Naive thymus-derived CD4-positive, alpha-beta T cell (primary cell): Measurements from ENCODE around the gene PROX1. TPM values are rescaled to one million over a fixed set of nuclear protein-coding genes. Genes with fewer than 3 reads are reported as not detected.

ENCODE experiments used
- ATAC-seq: fragments of 150-1000 bp; cut with Tn5 transposase; 2 replicates; pipeline ENCODE4 v1.10.0; 2021; ENCODE audit warnings: mild to moderate bottlenecking, moderate library complexity
- CTCF ChIA-PET: fragments of 350-600 bp; sonication (Branson Sonifier 250); formaldehyde crosslinking; loops from one replicate; lab custom pipeline; 2021; ENCODE audit warnings: antibody characterized with exemption; lab: Charles Lee
- POLR2A ChIA-PET: fragments of 350-600 bp; sonication (Branson Sonifier 250); formaldehyde crosslinking; loops from one replicate; lab custom pipeline; 2021; ENCODE audit warnings: antibody characterized with exemption, inconsistent platforms; lab: Charles Lee
- DNase-seq, 9 donors: peaks; one replicate each; pipeline versions ENCODE4 v3.0.0 to v3.0.0-alpha.2; 2020 to 2022; ENCODE audit warnings: mixed read lengths in 1 of 9
- H3K27ac ChIP-seq: one replicate; pipeline ENCODE4 v1.7.0; 2013; ENCODE audit warnings: mild to moderate bottlenecking, low read depth, low read length, moderate library complexity
- H3K27me3 ChIP-seq, 2 donors: one replicate each; pipeline ENCODE4 v1.7.0; 2013; ENCODE audit warnings: low read length in 2 of 2, mild to moderate bottlenecking in 2 of 2, moderate library complexity in 2 of 2; ENCODE audit not compliant: control insufficient read depth in 2 of 2, insufficient read depth in 2 of 2
- H3K36me3 ChIP-seq, 3 experiments: 1 replicate in 2 of 3; 2 replicates in 1 of 3; pipeline ENCODE4 v1.7.0; 2013; ENCODE audit warnings: low read length in 3 of 3, mild to moderate bottlenecking in 3 of 3, moderate library complexity in 1 of 3; ENCODE audit not compliant: insufficient read depth in 3 of 3, control insufficient read depth in 2 of 3
- H3K4me1 ChIP-seq, 2 donors: one replicate each; pipeline ENCODE4 v1.7.0; 2013; ENCODE audit warnings: low read length in 2 of 2, mild to moderate bottlenecking in 2 of 2, moderate library complexity in 1 of 2; ENCODE audit not compliant: control insufficient read depth in 2 of 2, insufficient read depth in 2 of 2
- H3K4me3 ChIP-seq: 2 replicates; pipeline ENCODE4 v1.7.0; 2013; ENCODE audit warnings: mild to moderate bottlenecking, low read length
- H3K9me3 ChIP-seq, 3 experiments: 1 replicate in 2 of 3; 2 replicates in 1 of 3; pipeline ENCODE4 v1.7.0; 2013; ENCODE audit warnings: low read length in 3 of 3; ENCODE audit not compliant: control insufficient read depth in 2 of 3
- H3K27ac Mint-ChIP-seq, 9 donors: one replicate each; pipeline ENCODE4 v1.8.0; 2020 to 2022; ENCODE audit warnings: mixed read lengths in 9 of 9, mild to moderate bottlenecking in 8 of 9, moderate library complexity in 5 of 9, inconsistent platforms in 2 of 9
- H3K27me3 Mint-ChIP-seq, 5 donors: one replicate each; pipeline ENCODE4 v1.8.0; 2021 to 2022; ENCODE audit warnings: mixed read lengths in 5 of 5, mild to moderate bottlenecking in 1 of 5
- H3K36me3 Mint-ChIP-seq, 5 donors: one replicate each; pipeline ENCODE4 v1.8.0; 2020 to 2022; ENCODE audit warnings: mixed read lengths in 5 of 5, mild to moderate bottlenecking in 3 of 5, inconsistent platforms in 1 of 5
- H3K4me1 Mint-ChIP-seq, 7 donors: one replicate each; pipeline ENCODE4 v1.8.0; 2020 to 2022; ENCODE audit warnings: mixed read lengths in 7 of 7, mild to moderate bottlenecking in 3 of 7, inconsistent platforms in 1 of 7
- H3K4me3 Mint-ChIP-seq, 10 donors: one replicate each; pipeline ENCODE4 v1.8.0; 2020 to 2022; ENCODE audit warnings: mild to moderate bottlenecking in 10 of 10, mixed read lengths in 10 of 10, moderate library complexity in 6 of 10, inconsistent platforms in 2 of 10
- H3K9me3 Mint-ChIP-seq, 11 donors: one replicate each; pipeline ENCODE4 v1.8.0; 2020 to 2022; ENCODE audit warnings: mixed read lengths in 11 of 11, mild to moderate bottlenecking in 4 of 11, inconsistent platforms in 1 of 11, moderate library complexity in 1 of 11
- intact Hi-C, 2 donors: fragments of 100-400 bp; cut with micrococcal nuclease; formaldehyde crosslinking; loops; one replicate each; pipeline ENCODE4 v1.15.1; 2023
- polyA plus RNA-seq, 2 donors: library from polyadenylated mRNA; unstranded; fragments of 300-500 nt; fragmentation: Illumina TruSeq; gene quantifications; one replicate each; pipeline ENCODE4 v1.2.3, GENCODE V29; 2021
- total RNA-seq, 6 experiments: library from RNA in 5 of 6; stranded (reverse) in 5 of 6; gene quantifications; 1 replicate in 5 of 6; 2 replicates in 1 of 6; pipeline ENCODE4 v1.2.3 and lab custom pipeline; 2021 to 2026

PROX1 gene
- total and polyA plus RNA-seq, 7 experiments from 2014 or later, result not detected

DNA sequence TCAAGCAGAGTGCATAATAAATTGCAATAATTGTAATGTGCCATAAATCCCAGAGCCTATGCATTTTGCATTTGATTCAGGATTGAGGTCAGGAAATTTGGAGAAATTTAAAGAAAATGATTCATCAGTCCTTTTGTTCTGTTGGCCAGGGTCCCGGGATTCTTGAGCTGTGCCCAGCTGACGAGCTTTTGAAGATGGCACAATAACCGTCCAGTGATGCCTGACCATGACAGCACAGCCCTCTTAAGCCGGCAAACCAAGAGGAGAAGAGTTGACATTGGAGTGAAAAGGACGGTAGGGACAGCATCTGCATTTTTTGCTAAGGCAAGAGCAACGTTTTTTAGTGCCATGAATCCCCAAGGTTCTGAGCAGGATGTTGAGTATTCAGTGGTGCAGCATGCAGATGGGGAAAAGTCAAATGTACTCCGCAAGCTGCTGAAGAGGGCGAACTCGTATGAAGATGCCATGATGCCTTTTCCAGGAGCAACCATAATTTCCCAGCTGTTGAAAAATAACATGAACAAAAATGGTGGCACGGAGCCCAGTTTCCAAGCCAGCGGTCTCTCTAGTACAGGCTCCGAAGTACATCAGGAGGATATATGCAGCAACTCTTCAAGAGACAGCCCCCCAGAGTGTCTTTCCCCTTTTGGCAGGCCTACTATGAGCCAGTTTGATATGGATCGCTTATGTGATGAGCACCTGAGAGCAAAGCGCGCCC is 8.7 kb downstream of the PROX1 start:
- intact Hi-C loops, result no loop called here
- no peaks in the 10 kb centered on the region for H3K27me3 ChIP-seq
- Mint-ChIP-seq H3K4me1 (peaks cover 0 to 2% (median 0%) of the 10 kb centered on the region in 7 donors), H3K27me3 (peaks cover 27 to 51% (median 46%) of the 10 kb centered on the region in 5 donors), H3K9me3 (peaks cover 0 to 4% (median 0%) of the 10 kb centered on the region in 11 donors), H3K36me3 (peaks cover 0 to 4% (median 0%) of the 10 kb centered on the region in 5 donors), H3K27ac (no peak overlapping the region), H3K4me3 (no peak overlapping the region)
- no peaks in the 10 kb centered on the region for H3K9me3 ChIP-seq
- no peak overlapping the region for H3K4me3 ChIP-seq
- CTCF ChIA-PET, result interaction anchor here (0.6 kb wide), 1 partner anchor 91 kb away, joined by 3 read pairs; no protein-coding TSS in a partner anchor
- ATAC-seq, result no peak
- no peak for DNase-seq
- H3K27ac ChIP-seq, result no peak overlapping the region
- POLR2A ChIA-PET, result no interaction called here
- no peaks in the 10 kb centered on the region for H3K36me3 ChIP-seq
- no peaks in the 10 kb centered on the region for H3K4me1 ChIP-seq

DNA sequence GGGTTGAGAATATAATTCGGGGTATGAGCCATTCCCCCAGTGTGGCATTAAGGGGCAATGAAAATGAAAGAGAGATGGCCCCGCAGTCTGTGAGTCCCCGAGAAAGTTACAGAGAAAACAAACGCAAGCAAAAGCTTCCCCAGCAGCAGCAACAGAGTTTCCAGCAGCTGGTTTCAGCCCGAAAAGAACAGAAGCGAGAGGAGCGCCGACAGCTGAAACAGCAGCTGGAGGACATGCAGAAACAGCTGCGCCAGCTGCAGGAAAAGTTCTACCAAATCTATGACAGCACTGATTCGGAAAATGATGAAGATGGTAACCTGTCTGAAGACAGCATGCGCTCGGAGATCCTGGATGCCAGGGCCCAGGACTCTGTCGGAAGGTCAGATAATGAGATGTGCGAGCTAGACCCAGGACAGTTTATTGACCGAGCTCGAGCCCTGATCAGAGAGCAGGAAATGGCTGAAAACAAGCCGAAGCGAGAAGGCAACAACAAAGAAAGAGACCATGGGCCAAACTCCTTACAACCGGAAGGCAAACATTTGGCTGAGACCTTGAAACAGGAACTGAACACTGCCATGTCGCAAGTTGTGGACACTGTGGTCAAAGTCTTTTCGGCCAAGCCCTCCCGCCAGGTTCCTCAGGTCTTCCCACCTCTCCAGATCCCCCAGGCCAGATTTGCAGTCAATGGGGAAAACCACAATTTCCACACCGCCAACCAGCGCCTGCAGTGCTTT is 9.4 kb downstream of the PROX1 start:
- ChIA-PET POLR2A (no interaction called here), CTCF (no interaction called here)
- intact Hi-C loops, result no loop called here
- H3K27me3 ChIP-seq, result no peaks in the 10 kb centered on the region
- Mint-ChIP-seq H3K36me3 (peaks cover 0 to 4% (median 0%) of the 10 kb centered on the region in 5 donors), H3K4me1 (peaks cover 0 to 2% (median 0%) of the 10 kb centered on the region in 7 donors), H3K9me3 (peaks cover 0 to 4% (median 0%) of the 10 kb centered on the region in 11 donors), H3K27ac (no peak overlapping the region), H3K27me3 (peaks cover 23 to 45% (median 40%) of the 10 kb centered on the region in 5 donors), H3K4me3 (no peak overlapping the region)
- no peaks in the 10 kb centered on the region for H3K9me3 ChIP-seq
- ATAC-seq (no peak), DNase-seq (no peak)
- no peak overlapping the region for H3K27ac ChIP-seq
- no peaks in the 10 kb centered on the region for H3K4me1 ChIP-seq
- H3K4me3 ChIP-seq, result no peak overlapping the region
- no peaks in the 10 kb centered on the region for H3K36me3 ChIP-seq

- Mint-ChIP-seq H3K36me3 (peaks cover 0 to 4% (median 0%) of the 10 kb centered on the region in 5 donors), H3K4me3 (no peak overlapping the region), H3K4me1 (peaks cover 0 to 5% (median 0%) of the 10 kb centered on the region in 7 donors), H3K27ac (no peak overlapping the region), H3K27me3 (peaks cover 22 to 45% (median 35%) of the 10 kb centered on the region in 5 donors), H3K9me3 (peaks cover 0 to 4% (median 0%) of the 10 kb centered on the region in 11 donors)
- Histone ChIP-seq H3K9me3 (no peaks in the 10 kb centered on the region), H3K4me1 (no peaks in the 10 kb centered on the region), H3K36me3 (no peaks in the 10 kb centered on the region), H3K27ac (no peak overlapping the region), H3K27me3 (no peaks in the 10 kb centered on the region), H3K4me3 (no peak overlapping the region)
- ATAC-seq, result no peak
- POLR2A ChIA-PET, result no interaction called here
- CTCF ChIA-PET, result no interaction called here
- intact Hi-C loops, result no loop called here
- DNase-seq, result no peak
Observed at GRCh38 chr1:213997772-213998107, 10.0 kb downstream of the PROX1 start.

DNA sequence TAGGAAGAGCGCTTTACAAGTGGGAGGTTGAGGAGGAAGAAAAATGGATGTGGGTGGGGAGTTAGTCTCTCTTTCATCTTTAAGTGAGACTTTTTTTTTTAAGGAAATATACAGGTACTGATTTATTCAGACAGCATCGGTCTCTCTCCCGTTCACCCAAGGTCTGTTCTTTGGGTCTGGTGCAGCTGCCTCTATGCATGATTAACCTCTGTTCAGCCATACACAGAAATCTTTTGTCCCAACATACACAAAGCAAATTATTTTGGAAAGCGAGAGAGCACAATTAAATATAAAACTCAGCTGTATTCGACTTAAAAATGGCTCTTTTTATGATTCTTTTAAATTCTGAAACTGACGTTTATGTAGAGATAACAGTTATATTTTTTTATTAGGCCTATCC is 11.0 kb downstream of the PROX1 start:
- Histone ChIP-seq H3K27me3 (no peaks in the 10 kb centered on the region), H3K36me3 (no peaks in the 10 kb centered on the region), H3K4me3 (no peak overlapping the region), H3K9me3 (no peaks in the 10 kb centered on the region), H3K27ac (no peak overlapping the region), H3K4me1 (no peaks in the 10 kb centered on the region)
- peaks cover 0 to 5% (median 0%) of the 10 kb centered on the region in 7 donors for H3K4me1 Mint-ChIP-seq
- POLR2A ChIA-PET, result no interaction called here
- H3K27ac Mint-ChIP-seq, result no peak overlapping the region
- peaks cover 16 to 39% (median 28%) of the 10 kb centered on the region in 5 donors for H3K27me3 Mint-ChIP-seq
- H3K4me3 Mint-ChIP-seq, result no peak overlapping the region
- CTCF ChIA-PET, result interaction anchor here (0.6 kb wide), 1 partner anchor 45 kb away, joined by 3 read pairs; no protein-coding TSS in a partner anchor
- H3K9me3 Mint-ChIP-seq, result peaks cover 0 to 4% (median 0%) of the 10 kb centered on the region in 11 donors
- intact Hi-C loops, result no loop called here
- peaks cover 0 to 4% (median 0%) of the 10 kb centered on the region in 5 donors for H3K36me3 Mint-ChIP-seq
- no peak for ATAC-seq
- no peak for DNase-seq

- Mint-ChIP-seq H3K27ac (no peak overlapping the region), H3K4me1 (peaks cover 0 to 5% (median 0%) of the 10 kb centered on the region in 7 donors), H3K9me3 (peaks cover 0 to 4% (median 0%) of the 10 kb centered on the region in 11 donors), H3K36me3 (peaks cover 0 to 4% (median 0%) of the 10 kb centered on the region in 5 donors), H3K27me3 (peaks cover 10 to 30% (median 20%) of the 10 kb centered on the region in 5 donors), H3K4me3 (no peak overlapping the region)
- no peak for ATAC-seq
- H3K9me3 ChIP-seq, result no peaks in the 10 kb centered on the region
- no peak for DNase-seq
- no peaks in the 10 kb centered on the region for H3K36me3 ChIP-seq
- ChIA-PET POLR2A (no interaction called here), CTCF (no interaction called here)
- H3K27ac ChIP-seq, result no peak overlapping the region
- H3K4me3 ChIP-seq, result no peak overlapping the region
- H3K4me1 ChIP-seq, result no peaks in the 10 kb centered on the region
- intact Hi-C loops, result no loop called here
- no peaks in the 10 kb centered on the region for H3K27me3 ChIP-seq
Observed at GRCh38 chr1:213999732-214000131, 12.0 kb downstream of the PROX1 start.

DNA sequence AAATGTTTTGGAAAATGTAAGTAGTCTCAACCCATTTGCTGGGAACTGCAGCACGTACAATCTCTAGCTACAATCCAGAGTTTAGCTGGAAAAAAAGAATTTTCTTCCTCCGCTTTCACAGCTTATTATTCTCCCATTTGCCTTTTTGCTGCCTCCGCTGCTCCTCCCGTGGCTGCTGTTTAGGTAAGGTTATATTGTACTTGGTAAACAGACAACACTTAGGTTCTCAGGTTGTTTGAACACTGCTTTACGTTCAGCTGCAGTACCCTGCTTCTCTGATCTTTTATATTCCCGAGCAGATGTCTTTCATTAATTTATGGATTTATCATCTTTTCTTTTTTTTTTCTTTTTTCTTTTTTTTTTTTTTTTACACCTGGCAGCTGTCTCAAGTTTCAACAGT is 14.3 kb downstream of the PROX1 start:
- no peaks in the 10 kb centered on the region for H3K9me3 ChIP-seq
- no peak overlapping the region for H3K4me3 ChIP-seq
- DNase-seq, result no peak
- Mint-ChIP-seq H3K9me3 (peaks cover 0 to 4% (median 0%) of the 10 kb centered on the region in 11 donors), H3K36me3 (peaks cover 0 to 4% (median 0%) of the 10 kb centered on the region in 5 donors), H3K4me1 (peaks cover 0 to 5% (median 0%) of the 10 kb centered on the region in 7 donors), H3K27ac (no peak overlapping the region), H3K27me3 (peaks cover 3 to 30% (median 18%) of the 10 kb centered on the region in 5 donors), H3K4me3 (no peak overlapping the region)
- ChIA-PET CTCF (interaction anchor here (1.3 kb wide), 1 partner anchor 8 kb away, joined by 4 read pairs; no protein-coding TSS in a partner anchor), POLR2A (interaction anchor here (0.8 kb wide), 1 partner anchor 15 kb away, joined by 3 read pairs; no protein-coding TSS in a partner anchor)
- H3K4me1 ChIP-seq, result no peaks in the 10 kb centered on the region
- no peak overlapping the region for H3K27ac ChIP-seq
- H3K27me3 ChIP-seq, result no peaks in the 10 kb centered on the region
- intact Hi-C loops, result no loop called here
- H3K36me3 ChIP-seq, result no peaks in the 10 kb centered on the region
- no peak for ATAC-seq
